IMR-90 (cell line): ENCODE results near the gene HLX. TPM values are rescaled to one million over a fixed set of nuclear protein-coding genes. Genes with fewer than 3 reads are reported as not detected.

Experiments used
- ATAC-seq: fragments of 200-7000 bp; cut with Tn5 transposase; 2 replicates; pipeline ENCODE4 v1.9.1; 2020; ENCODE audit warnings: low read depth, mild to moderate bottlenecking, moderate library complexity
- BruUV-seq: library from RNA; stranded (reverse); fragments of 400-500 nt; replicated peaks from 2 replicates; lab custom pipeline; 2021; lab: Mats Ljungman, UMichigan
- CTCF ChIA-PET: fragments of 300-600 bp; formaldehyde crosslinking; extraction: SDS; loops from one replicate; lab custom pipeline; 2021; ENCODE audit warnings: antibody characterized with exemption; lab: Yijun Ruan, JAX
- POLR2A ChIA-PET: fragments of 300-600 bp; sonication (Branson Sonifier 250); formaldehyde crosslinking; loops from one replicate; lab custom pipeline; 2022; ENCODE audit warnings: antibody characterized with exemption; ENCODE audit not compliant: unreplicated experiment; lab: Charles Lee
- DNase-seq: peaks from one replicate; pipeline ENCODE4 v3.0.0; 2013
- H2AFZ ChIP-seq: replicated peaks from 2 replicates; pipeline ENCODE3; 2013; ENCODE audit warnings: low read length, mild to moderate bottlenecking; ENCODE audit not compliant: poor library complexity
- H2AK5ac ChIP-seq: 2 replicates; pipeline ENCODE4 v1.6.1; 2013; ENCODE audit warnings: low read depth, low read length, inconsistent platforms
- H2AK9ac ChIP-seq: replicated peaks from 2 replicates; pipeline ENCODE3; 2013; ENCODE audit warnings: mild to moderate bottlenecking, low read depth, low read length, moderate library complexity; ENCODE audit not compliant: poor library complexity
- H2BK120ac ChIP-seq: 2 replicates; pipeline ENCODE4 v1.6.1; 2013; ENCODE audit warnings: low read depth, low read length, inconsistent platforms
- H2BK15ac ChIP-seq: 3 replicates; pipeline ENCODE4 v1.6.1; 2013; ENCODE audit warnings: low read depth, low read length, inconsistent platforms
- H2BK20ac ChIP-seq: 2 replicates; pipeline ENCODE4 v1.6.1; 2013; ENCODE audit warnings: low read depth, mild to moderate bottlenecking, inconsistent platforms, low read length, moderate library complexity
- H2BK5ac ChIP-seq: 2 replicates; pipeline ENCODE4 v1.6.1; 2013; ENCODE audit warnings: mild to moderate bottlenecking, low read depth, low read length, inconsistent platforms; ENCODE audit not compliant: poor library complexity, severe bottlenecking
- H3K14ac ChIP-seq: replicated peaks from 2 replicates; pipeline ENCODE4 v1.6.1; 2013; ENCODE audit warnings: low read depth, low read length, inconsistent platforms
- H3K18ac ChIP-seq: 2 replicates; pipeline ENCODE4 v1.6.1; 2013; ENCODE audit warnings: low read depth, low read length, control low read depth
- H3K23ac ChIP-seq: 2 replicates; pipeline ENCODE4 v1.6.1; 2013; ENCODE audit warnings: low read depth, low read length, inconsistent platforms
- H3K27ac ChIP-seq: 2 replicates; pipeline ENCODE4 v1.5.1; 2013; ENCODE audit warnings: mild to moderate bottlenecking, control low read depth, low read length; ENCODE audit not compliant: insufficient read depth
- H3K27me3 ChIP-seq: 2 replicates; pipeline ENCODE4 v1.6.1; 2013; ENCODE audit warnings: low read length; ENCODE audit not compliant: control insufficient read depth, insufficient read depth
- H3K36me3 ChIP-seq: 2 replicates; pipeline ENCODE4 v1.6.1; 2013; ENCODE audit warnings: low read length, mixed read lengths; ENCODE audit not compliant: control insufficient read depth, insufficient read depth
- H3K4ac ChIP-seq: 2 replicates; pipeline ENCODE4 v1.6.1; 2013; ENCODE audit warnings: low read depth, low read length, inconsistent platforms
- H3K4me1 ChIP-seq: 2 replicates; pipeline ENCODE4 v1.6.1; 2013; ENCODE audit warnings: low read length, mixed read lengths; ENCODE audit not compliant: control insufficient read depth, insufficient read depth
- H3K4me2 ChIP-seq: 2 replicates; pipeline ENCODE4 v1.6.1; 2013; ENCODE audit warnings: low read depth, mild to moderate bottlenecking, control low read depth, low read length, moderate library complexity
- H3K4me3 ChIP-seq: 2 replicates; pipeline ENCODE4 v1.5.1; 2013; ENCODE audit warnings: low read depth, mild to moderate bottlenecking, control low read depth, low read length, moderate library complexity; ENCODE audit not compliant: insufficient read depth
- H3K56ac ChIP-seq: 2 replicates; pipeline ENCODE4 v1.6.1; 2013; ENCODE audit warnings: low read length, inconsistent platforms; ENCODE audit not compliant: insufficient read depth; ENCODE audit errors: extremely low read depth
- H3K79me1 ChIP-seq, 2 experiments: 2 replicates each; pipeline ENCODE4 v1.6.1; 2013; ENCODE audit warnings: low read length in 2 of 2, inconsistent platforms in 1 of 2, low read depth in 1 of 2
- H3K9ac ChIP-seq: 2 replicates; pipeline ENCODE4 v1.6.1; 2013; ENCODE audit warnings: low read depth, low read length, control low read depth
- H3K9me1 ChIP-seq: 2 replicates; pipeline ENCODE4 v1.6.1; 2013; ENCODE audit warnings: low read length, inconsistent platforms; ENCODE audit not compliant: insufficient read depth
- H3K9me3 ChIP-seq: 2 replicates; pipeline ENCODE4 v1.6.1; 2013; ENCODE audit warnings: low read length; ENCODE audit not compliant: control insufficient read depth, insufficient read depth
- H4K20me1 ChIP-seq: 2 replicates; pipeline ENCODE4 v1.6.1; 2013; ENCODE audit warnings: low read length, inconsistent platforms; ENCODE audit not compliant: insufficient read depth
- H4K5ac ChIP-seq: 2 replicates; pipeline ENCODE4 v1.6.1; 2013; ENCODE audit warnings: mild to moderate bottlenecking, low read depth, low read length, control low read depth
- H4K8ac ChIP-seq, 2 experiments: 2 replicates each; pipeline ENCODE4 v1.6.1; 2013; ENCODE audit warnings: low read depth in 2 of 2, low read length in 2 of 2, control low read depth in 1 of 2, inconsistent platforms in 1 of 2
- H4K91ac ChIP-seq: 2 replicates; pipeline ENCODE4 v1.6.1; 2013; ENCODE audit warnings: low read depth, low read length, inconsistent platforms; ENCODE audit not compliant: insufficient read depth
- BHLHE40 ChIP-seq: fragments of 150-350 bp; IDR thresholded peaks from 2 replicates; pipeline ENCODE4 v1.6.1; 2016; ENCODE audit warnings: mild to moderate bottlenecking, low read depth, low read length
- CEBPB ChIP-seq: IDR thresholded peaks from 2 replicates; pipeline ENCODE4 v1.6.1; 2012; ENCODE audit warnings: low read depth, low read length, improper control_type of control experiment
- CHD1 ChIP-seq: IDR thresholded peaks from 2 replicates; pipeline ENCODE4 v1.6.1; 2012; ENCODE audit warnings: low read depth, low read length, improper control_type of control experiment
- ELK1 ChIP-seq: fragments of 150-350 bp; IDR thresholded peaks from 2 replicates; pipeline ENCODE4 v1.6.1; 2016; ENCODE audit warnings: low read depth, mild to moderate bottlenecking, low read length, moderate library complexity, borderline replicate concordance
- FOS ChIP-seq: fragments of 150-350 bp; IDR thresholded peaks from 2 replicates; pipeline ENCODE4 v1.6.1; 2016; ENCODE audit warnings: low read depth, low read length
- MAFK ChIP-seq: IDR thresholded peaks from 2 replicates; pipeline ENCODE4 v1.6.1; 2012; ENCODE audit warnings: low read depth, low read length, improper control_type of control experiment
- MAZ ChIP-seq: IDR thresholded peaks from 2 replicates; pipeline ENCODE4 v1.6.1; 2012; ENCODE audit warnings: low read depth, mild to moderate bottlenecking, low read length, improper control_type of control experiment, moderate library complexity, borderline replicate concordance
- POLR2A ChIP-seq: IDR thresholded peaks from 2 replicates; pipeline ENCODE4 v1.6.1; 2012; ENCODE audit warnings: mild to moderate bottlenecking, low read depth, low read length
- RAD21 ChIP-seq: IDR thresholded peaks from 2 replicates; pipeline ENCODE4 v1.6.1; 2012; ENCODE audit warnings: low read length, improper control_type of control experiment
- RCOR1 ChIP-seq: IDR thresholded peaks from 2 replicates; pipeline ENCODE4 v1.6.1; 2012; ENCODE audit warnings: mild to moderate bottlenecking, low read length, improper control_type of control experiment; ENCODE audit not compliant: insufficient replicate concordance
- RFX5 ChIP-seq: IDR thresholded peaks from 2 replicates; pipeline ENCODE4 v1.8.0; 2012; ENCODE audit warnings: low read depth, mild to moderate bottlenecking, low read length, moderate library complexity
- SMC3 ChIP-seq: fragments of 150-350 bp; IDR thresholded peaks from 2 replicates; pipeline ENCODE4 v1.6.1; 2016; ENCODE audit warnings: low read depth, mild to moderate bottlenecking, antibody characterized with exemption, low read length, moderate library complexity
- USF2 ChIP-seq: fragments of 150-350 bp; IDR thresholded peaks from 2 replicates; pipeline ENCODE4 v1.6.1; 2017; ENCODE audit warnings: mild to moderate bottlenecking, antibody characterized with exemption, low read length, low read depth
- WGBS, 2 experiments: methylation state at CpG; one replicate each; pipeline versions ENCODE4 v1.1.5 to v1.1.7; 2013; ENCODE audit warnings: missing lambda C conversion rate in 2 of 2; ENCODE audit not compliant: insufficient read length in 1 of 2; ENCODE audit errors: extremely low coverage in 2 of 2; 5-methylcytosine and 5-hydroxymethylcytosine counted together
- dilution Hi-C: fragments of 300-500 bp; cut with HindIII; formaldehyde crosslinking; loops from one replicate; pipeline ENCODE4 v1.14.3; 2018; ENCODE audit warnings: low sequenced_read_pairs; ENCODE audit not compliant: unreplicated experiment
- in situ Hi-C: fragments of 300-500 bp; cut with MboI; formaldehyde crosslinking; loops from 3 replicates; pipeline ENCODE4 v1.14.3; 2019; ENCODE audit warnings: low sequenced_read_pairs, inconsistent platforms, mixed read lengths
- intact Hi-C: fragments of 100-400 bp; cut with micrococcal nuclease; formaldehyde crosslinking; loops from 2 replicates; pipeline ENCODE4 v1.10.0; 2022
- polyA plus RNA-seq, 3 experiments: library from polyadenylated mRNA; depleted of rRNA; stranded (reverse); fragments of >200 nt; gene quantifications; 2 replicates each; pipeline ENCODE4 v1.2.3, GENCODE V29; 2012; ENCODE audit warnings: low replicate concordance in 1 of 3
- total RNA-seq: library from RNA; depleted of rRNA; stranded (reverse); fragments of >200 nt; gene quantifications from 2 replicates; pipeline ENCODE4 v1.2.3, GENCODE V29; 2012
- TF ChIP-seq, protein P1 (sequence below): conservative IDR thresholded peaks from 2 replicates; pipeline ENCODE4 v1.5.1; 2012; ENCODE audit warnings: mild to moderate bottlenecking, low read depth, low read length, improper control_type of control experiment

HLX gene
- total and polyA plus RNA-seq, 2 of the 4 experiments (the other 2 are of a cell fraction) = 4.3 to 6.1 TPM

DNA sequence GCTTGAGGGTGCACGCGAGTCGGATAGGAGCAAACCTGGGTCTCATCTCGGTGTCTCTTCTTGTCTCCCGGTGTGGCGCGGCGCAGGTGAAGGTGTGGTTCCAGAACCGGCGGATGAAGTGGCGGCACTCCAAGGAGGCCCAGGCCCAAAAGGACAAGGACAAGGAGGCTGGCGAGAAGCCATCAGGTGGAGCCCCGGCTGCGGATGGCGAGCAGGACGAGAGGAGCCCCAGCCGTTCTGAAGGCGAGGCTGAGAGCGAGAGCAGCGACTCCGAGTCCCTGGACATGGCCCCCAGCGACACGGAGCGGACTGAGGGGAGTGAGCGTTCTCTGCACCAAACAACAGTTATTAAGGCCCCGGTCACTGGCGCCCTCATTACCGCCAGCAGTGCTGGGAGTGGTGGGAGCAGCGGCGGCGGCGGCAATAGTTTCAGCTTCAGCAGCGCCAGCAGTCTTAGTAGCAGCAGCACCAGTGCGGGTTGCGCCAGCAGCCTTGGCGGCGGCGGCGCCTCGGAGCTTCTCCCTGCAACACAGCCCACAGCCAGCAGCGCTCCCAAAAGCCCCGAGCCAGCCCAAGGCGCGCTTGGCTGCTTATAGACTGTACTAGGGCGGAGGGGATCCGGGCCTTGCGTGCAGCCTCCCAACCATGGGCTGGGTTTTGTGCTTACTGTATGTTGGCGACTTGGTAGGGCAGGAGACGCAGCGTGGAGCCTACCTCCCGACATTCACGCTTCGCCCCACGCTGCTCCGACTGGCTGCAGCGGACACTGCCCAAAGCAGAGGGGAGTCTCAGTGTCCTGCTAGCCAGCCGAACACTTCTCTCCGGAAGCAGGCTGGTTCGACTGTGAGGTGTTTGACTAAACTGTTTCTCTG is 5.1 kb downstream of the HLX start:
- Histone ChIP-seq H4K20me1 (no peaks in the 10 kb centered on the region), H3K14ac (no peak overlapping the region), H2BK5ac (no peak overlapping the region), H2BK20ac (no peak overlapping the region), H3K18ac (no peak overlapping the region), H2BK15ac (no peak overlapping the region), H3K4ac (no peak overlapping the region), H2AFZ (no peak overlapping the region), H4K91ac (no peak overlapping the region), H3K27me3 (peaks cover 9% of the 10 kb centered on the region), H3K23ac (no peak overlapping the region), H3K4me3 (no peak overlapping the region), H3K9ac (no peak overlapping the region), H2AK9ac (no peak overlapping the region), H3K36me3 (peaks cover 36% of the 10 kb centered on the region), H2AK5ac (no peak overlapping the region), H4K5ac (no peak overlapping the region), H3K4me2 (no peak overlapping the region), H3K4me1 (peaks cover 9% of the 10 kb centered on the region), H3K9me3 (peaks cover 2% of the 10 kb centered on the region; the same call in 1 of the 2 replicates), H3K79me1 (peaks cover 10 to 20% of the 10 kb centered on the region in 2 experiments; a peak in 2 of 4 replicates), H3K9me1 (peaks cover 8% of the 10 kb centered on the region; the same call in 1 of the 2 replicates), H4K8ac (no peak overlapping the region), H3K56ac (no peak overlapping the region), H3K27ac (no peak overlapping the region), H2BK120ac (no peak overlapping the region)
- ChIA-PET POLR2A (no interaction called here), CTCF (no interaction called here)
- BruUV-seq = no TSS peak
- WGBS, 2 experiments = 85% methylated on average over 22 of the region's 59 CpGs; no CpG with 5 or more reads in 1 of the 2 experiments
- ATAC-seq (no peak), DNase-seq (no peak)
- in situ Hi-C loops = loop anchor here (10.0 kb wide), 1 partner anchor 210 kb away; no protein-coding TSS in a partner anchor
- intact Hi-C loops = loop anchor here (5.0 kb wide), 1 partner anchor 73 kb away; no protein-coding TSS in a partner anchor
- dilution Hi-C loops = no loop called here
- TF ChIP-seq USF2 = no peak
- no peak for TF ChIP-seq CEBPB
- TF ChIP-seq CHD1 = no peak
- TF ChIP-seq SMC3 = no peak
- no peak for TF ChIP-seq FOS
- TF ChIP-seq, protein P1, sequence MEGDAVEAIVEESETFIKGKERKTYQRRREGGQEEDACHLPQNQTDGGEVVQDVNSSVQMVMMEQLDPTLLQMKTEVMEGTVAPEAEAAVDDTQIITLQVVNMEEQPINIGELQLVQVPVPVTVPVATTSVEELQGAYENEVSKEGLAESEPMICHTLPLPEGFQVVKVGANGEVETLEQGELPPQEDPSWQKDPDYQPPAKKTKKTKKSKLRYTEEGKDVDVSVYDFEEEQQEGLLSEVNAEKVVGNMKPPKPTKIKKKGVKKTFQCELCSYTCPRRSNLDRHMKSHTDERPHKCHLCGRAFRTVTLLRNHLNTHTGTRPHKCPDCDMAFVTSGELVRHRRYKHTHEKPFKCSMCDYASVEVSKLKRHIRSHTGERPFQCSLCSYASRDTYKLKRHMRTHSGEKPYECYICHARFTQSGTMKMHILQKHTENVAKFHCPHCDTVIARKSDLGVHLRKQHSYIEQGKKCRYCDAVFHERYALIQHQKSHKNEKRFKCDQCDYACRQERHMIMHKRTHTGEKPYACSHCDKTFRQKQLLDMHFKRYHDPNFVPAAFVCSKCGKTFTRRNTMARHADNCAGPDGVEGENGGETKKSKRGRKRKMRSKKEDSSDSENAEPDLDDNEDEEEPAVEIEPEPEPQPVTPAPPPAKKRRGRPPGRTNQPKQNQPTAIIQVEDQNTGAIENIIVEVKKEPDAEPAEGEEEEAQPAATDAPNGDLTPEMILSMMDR = no peak
- no peak for TF ChIP-seq MAZ
- no peak for TF ChIP-seq BHLHE40
- TF ChIP-seq RFX5 = no peak
- no peak for TF ChIP-seq ELK1
- no peak for TF ChIP-seq RCOR1
- TF ChIP-seq RAD21 = no peak
- TF ChIP-seq POLR2A = no peak
- TF ChIP-seq MAFK = no peak
